Inflammatory macrophage treated with lipopolysaccharide for 4 hours (primary cell): ENCODE measurements around the gene ATP5ME.
A peak's percentile ranks its signal among the peaks of the same experiment; 100 is the strongest.

Experiments
- DNase-seq: peaks from one replicate; pipeline ENCODE4 v3.0.0-alpha.2; 2020

ATP5ME gene

DNA sequence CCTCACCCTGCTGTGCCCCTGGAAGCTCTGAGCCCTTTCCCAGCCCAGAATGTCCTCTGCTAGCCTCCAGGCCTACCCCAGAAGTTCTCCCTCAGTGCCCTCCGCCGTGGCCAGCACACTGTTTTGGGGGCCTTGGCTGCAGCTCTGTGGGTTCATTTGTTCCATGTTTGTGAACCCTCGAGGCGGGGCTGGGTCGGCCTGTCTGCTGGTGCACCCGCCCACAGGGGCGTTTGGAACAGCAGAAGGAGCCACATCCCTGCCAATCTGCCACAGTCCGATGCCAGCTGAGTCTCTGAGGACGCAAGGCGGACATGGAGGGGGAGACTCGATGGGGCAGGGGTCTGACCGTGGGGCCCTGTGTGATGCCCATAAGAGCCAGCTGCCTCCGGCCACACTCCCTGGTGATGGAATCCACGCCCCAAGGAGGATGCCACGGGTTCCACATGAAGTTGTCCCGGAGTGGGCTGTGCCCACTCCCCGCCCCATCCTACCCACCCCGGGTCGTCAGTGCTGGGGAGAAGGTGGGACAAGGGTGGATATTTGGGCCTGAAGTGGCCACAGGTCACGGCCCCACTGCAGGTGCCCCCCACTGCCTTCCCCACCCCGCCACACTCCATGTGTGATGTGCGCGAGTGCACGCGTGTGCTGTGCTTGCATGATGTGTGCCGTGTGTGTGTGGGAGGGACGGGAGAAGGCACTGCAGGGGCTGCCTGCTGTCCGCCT lies 7.1 kb downstream of the ATP5ME start:
- no peak for DNase-seq

GRCh38 chr4:666436-666810 lies 7.7 kb downstream of the ATP5ME start:
- DNase-seq, result no peak

DNA sequence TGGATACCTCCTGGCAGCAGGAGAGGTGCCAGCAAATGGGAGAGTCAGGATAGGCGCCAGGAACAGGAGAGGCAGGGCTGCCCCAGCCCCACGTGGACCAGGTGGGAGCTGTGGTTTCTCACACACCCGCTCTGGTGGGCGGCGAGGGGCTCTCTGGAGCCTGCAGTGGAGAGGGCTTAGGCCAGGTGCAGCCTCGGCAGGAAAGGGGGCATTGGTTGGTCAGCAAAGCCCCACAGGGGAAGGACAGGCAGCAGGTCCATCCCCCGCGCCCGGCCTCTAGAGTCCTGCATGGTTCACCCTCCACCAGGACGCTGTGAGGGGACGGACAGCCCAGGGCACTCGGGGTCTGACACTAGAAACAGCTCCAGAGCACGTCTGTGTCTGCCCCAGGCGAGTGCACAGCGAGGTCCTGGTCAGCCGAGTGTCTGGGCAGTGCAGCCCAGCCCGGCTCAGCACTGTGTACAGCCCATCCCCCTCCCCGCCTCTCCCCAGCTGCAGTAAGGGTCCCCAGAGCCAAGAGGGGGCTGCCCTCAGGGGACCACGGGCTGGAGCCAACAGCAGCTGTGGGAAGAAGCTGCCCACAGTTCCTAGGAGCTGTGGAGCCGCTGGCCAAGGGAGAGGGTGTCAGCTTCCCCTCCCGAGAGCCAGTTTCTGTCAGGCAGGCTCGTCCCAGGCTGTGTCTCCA lies 8.2 kb downstream of the ATP5ME start:
- DNase-seq, result no peak

- DNase-seq, result no peak
These were observed 8.7 kb downstream of the ATP5ME start for GRCh38 chr4:665381-665750.

GRCh38 chr4:664713-665231 lies 9.3 kb downstream of the ATP5ME start:
- DNase-seq, result no peak

- peak; percentile 16 for DNase-seq
These were observed 10.3 kb downstream of the ATP5ME start for GRCh38 chr4:663438-664428.

DNA sequence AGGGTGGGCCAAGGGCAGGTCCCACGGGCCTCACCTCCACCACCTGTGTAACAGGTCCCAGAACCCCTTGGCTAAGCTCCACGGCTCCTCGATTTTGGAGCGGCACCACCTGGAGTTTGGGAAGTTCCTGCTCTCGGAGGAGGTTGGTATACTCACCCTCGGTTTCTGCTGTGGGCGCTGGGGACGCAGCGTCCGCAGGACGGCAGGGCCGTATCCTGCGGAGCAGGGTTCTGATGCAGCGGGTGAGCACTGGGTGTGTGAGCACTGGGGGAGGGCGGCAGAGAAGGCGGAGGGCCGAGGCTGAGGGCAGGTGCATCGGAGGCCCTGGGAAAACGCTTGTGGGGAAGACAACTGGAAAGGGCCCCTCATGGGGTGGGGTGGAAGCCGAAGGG lies 11.0 kb downstream of the ATP5ME start:
- DNase-seq, result no peak

DNA sequence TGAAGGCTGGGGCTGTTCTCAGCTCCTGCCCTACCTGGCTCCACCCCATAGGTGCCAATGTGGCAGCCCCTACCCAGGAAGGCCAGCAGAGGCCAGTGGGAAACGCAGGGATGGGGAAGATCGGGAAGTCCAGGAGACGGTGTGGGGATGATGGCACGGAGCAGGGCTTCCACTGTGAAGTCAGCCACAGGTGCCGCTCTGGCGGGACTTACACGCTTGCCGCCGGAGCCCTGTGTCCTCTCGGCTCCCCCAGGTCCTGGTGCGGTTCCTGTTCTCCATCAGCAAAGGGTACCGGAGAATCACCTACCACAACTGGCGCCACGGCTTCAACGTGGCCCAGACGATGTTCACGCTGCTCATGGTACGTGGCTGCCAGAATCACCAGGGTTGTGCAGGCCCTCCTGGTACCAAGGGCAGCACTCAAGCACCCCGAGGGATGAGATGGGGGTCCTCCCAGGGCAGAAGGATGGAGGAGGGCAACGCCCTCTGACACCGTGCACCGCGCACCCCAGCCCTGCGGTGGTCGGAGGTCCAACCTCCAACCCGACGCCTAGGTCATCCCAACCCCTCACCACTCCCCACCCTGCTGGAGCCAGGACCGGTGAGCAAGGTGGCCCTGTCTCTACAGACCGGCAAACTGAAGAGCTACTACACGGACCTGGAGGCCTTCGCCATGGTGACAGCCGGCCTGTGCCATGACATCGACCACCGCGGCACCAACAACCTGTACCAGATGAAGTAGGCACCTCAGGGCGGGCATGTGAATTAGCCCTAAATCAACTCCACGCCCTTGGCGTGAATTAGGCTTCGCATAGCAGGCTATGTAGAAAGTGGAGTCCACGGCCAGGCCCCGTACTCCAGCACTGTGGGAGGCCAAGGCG lies 12.0 kb downstream of the ATP5ME start:
- DNase-seq, result no peak

DNA sequence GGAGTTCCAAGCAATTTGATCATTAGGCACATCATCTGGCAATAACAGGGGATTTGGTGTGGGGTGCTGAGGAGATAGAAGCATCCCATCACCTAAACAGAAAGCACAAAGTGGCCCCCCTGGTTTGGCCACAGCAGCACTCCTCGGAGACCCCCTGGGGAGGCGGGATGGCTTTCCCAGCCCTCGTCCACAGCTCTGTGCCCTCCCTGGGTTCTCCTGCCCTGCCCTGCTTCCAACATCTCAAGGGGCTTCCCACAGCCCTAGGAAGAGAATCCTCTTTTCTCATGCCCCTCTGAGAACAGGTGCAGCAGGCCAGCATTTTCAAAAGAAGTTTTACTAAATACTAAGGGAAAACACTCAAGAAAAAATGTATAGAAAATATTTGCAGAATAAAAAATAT lies 12.8 kb downstream of the ATP5ME start:
- DNase-seq, result no peak

GRCh38 chr4:660401-660800 lies 13.7 kb downstream of the ATP5ME start:
- no peak for DNase-seq

- no peak for DNase-seq
These were observed 14.2 kb downstream of the ATP5ME start for GRCh38 chr4:659851-660250.

- DNase-seq, result no peak
These were observed 15.1 kb downstream of the ATP5ME start for GRCh38 chr4:658681-659667.

DNA sequence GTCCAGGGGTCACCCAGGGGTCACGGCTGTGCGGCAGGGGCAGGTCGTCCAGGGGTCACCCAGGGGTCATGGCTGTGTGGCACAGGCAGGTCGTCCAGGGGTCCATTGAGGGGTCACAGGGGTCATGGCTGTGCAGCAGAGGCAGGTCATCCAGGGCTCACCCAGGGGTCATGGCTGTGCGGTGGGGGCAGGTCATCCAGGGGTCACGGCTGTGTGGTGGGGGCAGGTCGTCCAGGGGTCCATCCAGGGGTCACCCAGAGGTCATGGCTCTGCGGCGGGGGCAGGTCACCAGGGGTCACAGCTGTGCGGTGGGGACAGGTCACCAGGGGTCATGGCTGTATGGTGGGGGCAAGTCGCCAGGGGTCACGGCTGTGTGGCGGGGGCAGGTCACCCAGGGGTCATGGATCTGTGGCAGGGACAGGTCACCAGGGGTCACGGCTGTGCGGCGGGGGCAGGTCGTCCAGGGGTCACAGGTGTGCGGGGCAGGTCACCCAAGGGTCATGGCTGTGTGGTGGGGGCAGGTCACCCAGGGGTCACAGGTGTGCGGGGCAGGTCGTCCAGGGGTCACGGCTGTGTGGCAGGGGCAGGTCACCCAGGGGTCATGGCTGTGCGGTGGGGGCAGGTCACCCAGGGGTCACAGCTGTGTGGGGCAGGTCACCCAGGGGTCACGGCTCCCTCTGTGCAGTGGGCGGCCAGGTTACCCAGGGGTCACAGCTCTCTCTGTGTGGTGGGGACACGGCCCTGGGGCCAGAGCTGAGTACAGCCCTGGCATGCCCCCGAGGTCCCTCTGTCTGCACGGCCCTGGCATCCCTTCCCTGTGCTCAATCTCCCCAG lies 16.0 kb downstream of the ATP5ME start:
- DNase-seq, result no peak

DNA sequence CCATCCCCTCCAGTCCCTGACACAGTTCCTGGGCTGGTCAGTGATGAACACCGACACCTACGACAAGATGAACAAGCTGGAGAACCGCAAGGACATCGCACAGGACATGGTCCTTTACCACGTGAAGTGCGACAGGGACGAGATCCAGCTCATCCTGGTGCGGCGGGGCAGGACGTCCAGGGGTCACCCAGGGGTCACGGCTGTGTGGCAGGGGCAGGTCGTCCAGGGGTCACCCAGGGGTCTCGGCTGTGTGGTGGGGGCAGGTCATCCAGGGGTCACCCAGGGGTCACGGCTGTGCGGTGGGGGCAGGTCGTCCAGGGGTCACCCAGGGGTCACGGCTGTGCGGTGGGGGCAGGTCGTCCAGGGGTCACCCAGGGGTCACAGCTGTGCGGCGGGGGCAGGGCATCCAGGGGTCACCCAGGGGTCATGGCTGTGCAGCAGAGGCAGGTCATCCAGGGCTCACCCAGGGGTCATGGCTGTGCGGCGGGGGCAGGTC lies 16.7 kb downstream of the ATP5ME start:
- no peak for DNase-seq

- no peak for DNase-seq
These were observed 17.4 kb downstream of the ATP5ME start for GRCh38 chr4:656436-657337.

GRCh38 chr4:655464-656151 lies 18.5 kb downstream of the ATP5ME start:
- no peak for DNase-seq

- DNase-seq, result no peak
These were observed 19.1 kb downstream of the ATP5ME start for GRCh38 chr4:654871-655463.

DNA sequence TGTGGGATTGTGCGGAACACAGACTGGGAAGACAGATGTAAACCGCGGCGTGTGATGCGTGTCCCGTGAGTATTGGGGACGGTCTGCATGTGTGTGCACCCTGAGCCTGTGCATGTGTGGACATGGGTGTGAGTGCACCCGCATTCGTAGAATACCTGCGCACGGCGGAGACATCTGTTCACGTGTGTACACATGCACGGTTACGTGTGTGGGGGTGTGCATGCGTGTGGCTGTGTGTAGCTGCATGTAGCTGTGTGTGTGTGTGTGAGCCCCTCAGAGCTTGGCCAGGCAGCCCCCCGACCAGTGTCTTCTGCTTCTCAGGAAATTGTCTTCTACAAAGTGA lies 19.6 kb downstream of the ATP5ME start:
- DNase-seq, result no peak
